ENCODE results near the gene FCAMR.

The FCAMR gene

GRCh38 chr1:206909161-206909882 is 60.9 kb downstream of the FCAMR start (continued):
- TF ChIP-seq ZNF645 (tag by site-specific recombination; IDR thresholded peaks at IDR 0.05) (no peak), ZNF362 (tag by site-specific recombination; IDR thresholded peaks at IDR 0.05) (no peak), ZXDB (tag by site-specific recombination; IDR thresholded peaks at IDR 0.05) (peak; percentile 54), ZNF398 (tag by site-specific recombination; IDR thresholded peaks at IDR 0.05) (peak; percentile 73), PRDM4 (tag by site-specific recombination; IDR thresholded peaks at IDR 0.05) (no peak), ZBTB44 (tag by site-specific recombination; IDR thresholded peaks at IDR 0.05) (no peak), ZNF404 (tag by site-specific recombination; IDR thresholded peaks at IDR 0.05) (no peak), GFI1B (tag by site-specific recombination; IDR thresholded peaks at IDR 0.05) (no peak), ZNF518A (tag by site-specific recombination; conservative IDR thresholded peaks at IDR 0.05; ENCODE audit: low read depth) (no peak), ZNF544 (tag by site-specific recombination; IDR thresholded peaks at IDR 0.05) (no peak), ZNF335 (tag by site-specific recombination; conservative IDR thresholded peaks at IDR 0.05) (peak; percentile 80), ZNF837 (tag by site-specific recombination; IDR thresholded peaks at IDR 0.05) (no peak), HOXC10 (CRISPR knock-in tag; IDR thresholded peaks at IDR 0.05) (no peak), ZNF561 (tag by site-specific recombination; IDR thresholded peaks at IDR 0.05; ENCODE audit: borderline replicate concordance) (peak; percentile 80; the same call in 1 of the 2 replicates), ZBTB26 (tag by site-specific recombination; optimal IDR thresholded peaks at IDR 0.05) (peak; percentile 97), ZNF174 (tag by site-specific recombination; IDR thresholded peaks at IDR 0.05) (no peak), KLF9 (tag by site-specific recombination; IDR thresholded peaks at IDR 0.05; ENCODE audit: low read depth) (no peak), PRDM10 (tag by site-specific recombination; IDR thresholded peaks at IDR 0.05) (no peak), ZBTB17 (tag by site-specific recombination; IDR thresholded peaks at IDR 0.05) (no peak), ZNF146 (tag by site-specific recombination; IDR thresholded peaks at IDR 0.05) (no peak)

All from HEK293 (cell line).